HG02885 (cell line): ENCODE data around the gene WNK4.
"Not testable (repeated sequence)": the region's sequence is repeated elsewhere in the genome, so short reads cannot be mapped to it uniquely, and the experiment has no call there.

Source experiments
- ATAC-seq: cut with Tn5 transposase; IDR thresholded peaks from one replicate; pipeline ENCODE4 v1.9.1; 2021; ENCODE audit warnings: mild to moderate bottlenecking; ENCODE audit not compliant: unreplicated experiment, poor library complexity

WNK4 gene

DNA sequence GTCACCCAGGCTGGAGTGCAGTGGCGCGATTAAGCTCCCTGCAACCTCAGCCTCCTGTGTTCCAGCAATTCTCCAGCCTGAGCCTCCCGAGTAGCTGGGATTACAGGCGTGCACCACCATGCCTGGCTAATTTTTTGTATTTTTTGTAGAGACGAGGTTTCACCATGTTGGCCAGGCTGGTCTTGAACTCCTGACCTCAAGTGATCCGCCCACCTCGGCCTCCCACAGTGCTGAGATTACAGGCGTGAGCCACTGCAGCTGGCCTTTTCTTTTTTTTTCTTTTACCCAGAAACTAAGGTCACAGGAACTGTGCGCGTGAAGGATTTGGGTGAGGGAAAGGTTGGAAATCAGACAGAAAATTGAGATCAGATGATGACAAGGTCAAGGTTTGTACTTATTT lies 10.4 kb upstream of the WNK4 start:
- ATAC-seq = not testable (repeated sequence)

DNA sequence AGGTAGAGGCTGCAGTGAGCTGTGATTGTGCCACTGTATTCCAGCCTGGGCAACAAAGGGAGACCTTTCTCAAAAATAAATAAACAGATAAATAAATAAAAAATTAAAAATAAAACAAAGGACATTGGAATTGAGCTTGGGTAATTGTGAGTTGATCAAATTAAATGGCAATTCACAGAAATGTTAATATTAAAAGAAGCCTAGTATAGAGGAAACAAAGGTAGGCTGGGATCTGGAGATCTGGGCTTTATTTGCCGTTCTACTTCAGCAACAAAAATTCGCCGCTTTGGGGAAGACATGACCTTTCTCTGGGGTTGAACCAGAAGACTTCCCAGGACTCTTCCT lies 7.5 kb upstream of the WNK4 start:
- no peak for ATAC-seq

DNA sequence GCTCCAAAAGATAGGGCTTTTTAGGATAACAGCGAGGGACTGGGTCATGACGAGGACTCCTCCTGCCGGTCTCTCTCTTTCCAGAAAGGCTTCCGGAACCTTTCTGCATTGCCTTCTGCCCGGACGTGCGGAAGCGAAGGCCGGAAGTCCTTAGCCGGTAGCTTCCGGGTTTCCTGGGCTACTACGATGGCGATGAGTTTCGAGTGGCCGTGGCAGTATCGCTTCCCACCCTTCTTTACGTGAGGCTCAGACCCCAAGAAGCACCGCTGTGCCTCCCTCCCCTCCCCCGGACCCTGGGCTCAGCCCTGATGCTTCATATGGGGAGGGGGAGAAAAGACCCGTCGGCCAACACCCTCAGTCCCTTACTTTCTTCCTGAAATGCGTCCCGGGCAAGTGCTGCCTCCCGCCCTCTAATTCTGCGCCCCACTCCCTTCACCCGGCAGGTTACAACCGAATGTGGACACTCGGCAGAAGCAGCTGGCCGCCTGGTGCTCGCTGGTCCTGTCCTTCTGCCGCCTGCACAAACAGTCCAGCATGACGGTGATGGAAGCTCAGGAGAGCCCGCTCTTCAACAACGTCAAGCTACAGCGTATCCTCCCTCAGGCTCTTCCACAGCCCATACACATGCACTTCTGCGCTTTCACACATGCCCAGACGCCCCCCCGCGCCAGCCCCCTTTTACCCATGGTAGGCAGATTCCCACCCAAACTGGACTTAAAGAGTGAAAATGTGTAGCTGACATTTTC lies 6.9 kb upstream of the WNK4 start, which contains the start of gene VPS25:
Gene VPS25, plus strand, starts transcription at position 160 of the 746 bp plus-strand sequence. Its CDS starts 27 bp downstream, at position 187.
- ATAC-seq = peak; percentile 71

DNA sequence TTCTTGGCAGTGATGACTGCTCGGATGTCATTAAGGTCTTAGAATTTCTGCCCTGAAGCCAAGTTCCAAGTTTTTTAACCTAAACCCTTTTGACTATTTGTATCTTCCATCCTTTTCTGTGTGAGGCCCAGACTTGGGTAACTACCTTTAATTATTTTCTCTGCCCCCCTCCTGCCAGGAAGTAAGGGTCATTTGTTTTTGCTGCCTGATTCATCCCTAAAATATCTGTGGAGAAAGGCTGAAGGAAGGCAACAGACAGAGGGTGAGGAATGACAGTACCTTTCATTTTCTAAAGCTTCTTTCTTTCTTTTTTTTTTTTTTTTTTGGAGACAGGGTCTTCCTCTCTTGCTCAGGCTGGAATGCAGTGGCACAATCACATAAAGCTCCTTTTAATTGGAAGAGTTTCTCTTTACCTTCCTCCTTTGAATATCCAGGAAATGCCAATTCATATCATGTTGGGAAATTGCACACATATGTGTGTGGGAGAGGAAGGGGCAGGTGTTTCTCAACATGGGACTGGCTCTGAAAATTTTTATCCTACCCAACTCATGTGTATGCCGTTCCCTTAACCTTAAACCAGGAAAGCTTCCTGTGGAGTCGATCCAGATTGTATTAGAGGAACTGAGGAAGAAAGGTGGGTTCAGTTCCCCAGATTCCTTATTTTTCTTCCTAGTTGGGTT lies 6.2 kb upstream of the WNK4 start:
- no peak for ATAC-seq

DNA sequence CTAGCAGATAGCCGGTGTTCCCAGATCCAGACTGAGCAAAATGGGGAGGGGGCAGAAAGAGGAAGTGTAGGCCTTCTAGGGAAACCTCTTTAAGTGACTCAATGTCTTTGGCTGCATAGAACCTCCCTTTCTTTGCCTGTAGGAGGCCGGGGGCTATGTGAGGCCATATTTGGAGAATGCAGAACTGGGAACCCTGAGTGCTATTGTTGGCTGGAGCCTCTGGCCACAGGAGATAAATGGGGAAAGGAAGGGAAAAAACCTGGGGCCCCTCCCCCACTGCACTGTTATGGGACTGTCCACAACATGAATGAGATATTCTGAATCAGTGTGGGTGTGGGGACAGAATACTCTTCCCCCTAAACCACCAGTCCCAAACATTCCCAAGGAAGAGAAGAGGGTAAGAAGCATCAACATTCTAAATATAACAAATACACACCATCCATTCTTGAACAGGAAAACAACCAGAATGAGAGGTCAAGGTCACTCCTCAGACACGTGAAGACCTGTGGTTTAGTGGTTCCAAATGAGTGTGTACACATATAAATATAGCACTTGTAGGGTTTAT lies 4.8 kb upstream of the WNK4 start:
- no peak for ATAC-seq

DNA sequence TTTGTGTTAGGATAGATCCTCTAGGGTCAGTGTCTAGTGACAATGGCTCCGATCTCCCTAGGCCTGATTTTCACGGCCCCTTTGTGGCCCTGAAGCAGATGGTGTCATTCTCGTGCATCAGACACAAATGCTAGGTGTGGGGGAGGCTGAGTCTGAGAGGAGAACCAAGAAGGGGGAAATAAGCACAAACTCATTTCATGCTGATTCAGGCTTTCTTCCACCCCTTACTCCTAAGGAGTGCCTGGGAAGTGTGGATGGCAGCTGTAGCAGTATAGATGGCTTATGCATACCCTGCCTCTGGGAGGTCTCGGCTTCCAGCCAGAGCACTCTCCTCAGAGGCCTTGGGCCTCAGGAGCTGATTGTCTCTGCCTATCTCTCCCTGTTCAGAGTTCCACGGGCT lies 1.8 kb upstream of the WNK4 start:
- ATAC-seq = no peak

DNA sequence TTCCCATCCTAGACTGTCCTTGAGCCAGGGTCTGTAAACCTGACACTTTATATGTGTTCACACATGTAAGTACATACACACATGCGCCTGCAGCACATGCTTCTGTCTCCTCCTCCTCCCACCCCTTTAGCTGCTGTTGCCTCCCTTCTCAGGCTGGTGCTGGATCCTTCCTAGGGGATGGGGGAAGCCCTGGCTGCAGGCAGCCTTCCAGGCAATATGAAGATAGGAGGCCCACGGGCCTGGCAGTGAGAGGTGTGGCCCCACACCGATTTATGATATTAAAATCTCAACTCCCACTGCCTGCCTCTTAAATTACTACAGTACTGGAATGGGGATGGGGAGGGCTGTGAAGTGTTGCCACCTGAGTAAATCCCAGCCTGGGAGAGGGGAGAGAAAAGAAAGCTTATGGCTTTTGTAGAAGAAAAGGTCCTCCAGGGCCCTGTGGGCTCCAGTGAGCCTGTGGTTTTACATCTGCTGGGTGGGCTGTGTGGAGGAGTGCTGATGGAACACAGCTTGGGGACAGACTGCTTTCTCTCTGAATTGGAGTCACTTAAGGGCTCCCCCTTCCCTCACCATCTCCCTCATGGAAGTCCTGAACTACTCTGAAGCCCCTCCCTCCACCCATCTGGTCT lies 990 bp upstream of the WNK4 start:
- no peak for ATAC-seq

DNA sequence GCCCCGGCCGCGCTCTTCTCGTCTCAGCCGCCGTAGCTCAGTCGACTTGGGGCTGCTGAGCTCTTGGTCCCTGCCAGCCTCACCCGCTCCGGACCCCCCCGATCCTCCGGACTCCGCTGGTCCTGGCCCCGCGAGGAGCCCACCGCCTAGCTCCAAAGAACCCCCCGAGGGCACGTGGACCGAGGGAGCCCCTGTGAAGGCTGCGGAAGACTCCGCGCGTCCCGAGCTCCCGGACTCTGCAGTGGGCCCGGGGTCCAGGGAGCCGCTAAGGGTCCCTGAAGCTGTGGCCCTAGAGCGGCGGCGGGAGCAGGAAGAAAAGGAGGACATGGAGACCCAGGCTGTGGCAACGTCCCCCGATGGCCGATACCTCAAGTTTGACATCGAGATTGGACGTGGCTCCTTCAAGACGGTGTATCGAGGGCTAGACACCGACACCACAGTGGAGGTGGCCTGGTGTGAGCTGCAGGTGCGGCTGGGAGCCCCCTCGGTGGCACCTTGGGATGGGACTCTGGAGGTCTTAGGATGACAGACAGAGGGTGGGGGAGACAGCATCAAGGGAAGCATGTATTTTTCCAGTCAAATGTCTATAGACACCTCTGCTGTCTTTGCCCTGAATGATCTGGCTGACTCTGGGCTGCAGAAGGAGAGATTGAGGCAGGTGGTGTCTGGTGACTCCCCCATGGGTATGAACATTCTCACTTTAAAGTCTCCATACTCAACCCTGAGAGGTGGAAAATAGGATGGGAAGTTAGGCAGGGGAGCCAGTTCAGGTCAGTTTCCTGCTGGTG lies 635 bp downstream of the WNK4 start:
- no peak for ATAC-seq

DNA sequence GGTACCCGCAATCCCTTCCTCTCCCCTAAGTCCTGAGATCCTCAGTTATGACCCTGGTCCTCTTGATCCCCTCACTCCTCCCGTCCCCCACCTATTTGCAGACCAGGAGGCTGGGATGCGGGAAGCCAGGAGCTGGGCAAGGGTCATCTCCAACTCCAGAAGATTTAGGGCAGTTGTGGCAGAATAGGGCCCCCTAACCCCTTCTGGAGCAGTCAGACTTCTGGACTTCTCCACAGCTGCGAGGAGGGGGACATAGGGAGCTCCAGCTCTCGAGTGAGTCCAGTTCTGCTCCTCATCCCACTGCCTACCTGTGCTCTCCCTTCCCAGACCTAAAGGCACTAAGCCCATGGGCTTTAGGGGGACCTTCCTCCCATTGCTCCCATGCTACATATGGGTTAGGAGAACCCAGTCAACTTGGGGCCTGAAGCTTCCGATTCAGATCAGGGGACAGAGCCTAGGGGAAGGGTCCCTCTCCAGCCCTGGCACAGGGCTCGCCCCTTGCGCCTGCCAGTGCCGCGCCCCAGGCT lies 1.3 kb downstream of the WNK4 start:
- ATAC-seq = no peak

DNA sequence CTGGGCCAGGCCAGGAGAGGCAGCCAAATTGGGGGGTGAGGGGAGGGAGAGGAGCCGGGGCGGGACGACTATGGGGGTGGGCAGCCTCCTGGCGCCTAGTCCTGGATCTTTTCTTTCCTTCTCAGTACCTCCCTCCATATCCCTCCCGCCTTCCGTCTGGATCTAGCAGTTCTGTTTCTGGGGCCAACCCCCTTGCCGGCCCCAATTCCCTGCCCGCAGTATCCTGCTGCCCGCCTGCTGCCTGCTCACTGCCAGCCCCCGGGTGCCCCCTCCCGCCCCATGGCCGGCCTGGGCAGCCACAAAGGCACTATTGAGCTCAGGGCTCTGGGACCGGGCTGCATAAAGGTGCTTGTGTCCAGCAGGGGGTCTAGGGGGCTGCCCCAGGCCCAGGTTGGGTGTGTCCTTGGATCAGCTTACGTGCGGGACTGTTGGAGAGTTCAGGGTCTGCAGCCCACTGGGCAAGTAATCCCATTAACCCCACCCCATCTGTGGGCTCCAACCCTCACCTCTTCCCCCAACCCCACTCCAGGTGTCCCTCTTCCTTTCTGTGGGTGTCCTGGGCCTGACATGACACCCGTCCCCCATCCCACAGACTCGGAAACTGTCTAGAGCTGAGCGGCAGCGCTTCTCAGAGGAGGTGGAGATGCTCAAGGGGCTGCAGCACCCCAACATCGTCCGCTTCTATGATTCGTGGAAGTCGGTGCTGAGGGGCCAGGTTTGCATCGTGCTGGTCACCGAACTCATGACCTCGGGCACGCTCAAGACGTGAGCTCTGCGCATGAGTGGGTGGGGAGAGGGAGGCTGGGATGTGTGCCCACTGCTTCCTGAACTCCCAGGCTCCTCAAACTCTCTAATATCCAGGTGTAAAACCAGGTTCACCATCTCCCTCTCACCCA lies 2.0 kb downstream of the WNK4 start:
- no peak for ATAC-seq

DNA sequence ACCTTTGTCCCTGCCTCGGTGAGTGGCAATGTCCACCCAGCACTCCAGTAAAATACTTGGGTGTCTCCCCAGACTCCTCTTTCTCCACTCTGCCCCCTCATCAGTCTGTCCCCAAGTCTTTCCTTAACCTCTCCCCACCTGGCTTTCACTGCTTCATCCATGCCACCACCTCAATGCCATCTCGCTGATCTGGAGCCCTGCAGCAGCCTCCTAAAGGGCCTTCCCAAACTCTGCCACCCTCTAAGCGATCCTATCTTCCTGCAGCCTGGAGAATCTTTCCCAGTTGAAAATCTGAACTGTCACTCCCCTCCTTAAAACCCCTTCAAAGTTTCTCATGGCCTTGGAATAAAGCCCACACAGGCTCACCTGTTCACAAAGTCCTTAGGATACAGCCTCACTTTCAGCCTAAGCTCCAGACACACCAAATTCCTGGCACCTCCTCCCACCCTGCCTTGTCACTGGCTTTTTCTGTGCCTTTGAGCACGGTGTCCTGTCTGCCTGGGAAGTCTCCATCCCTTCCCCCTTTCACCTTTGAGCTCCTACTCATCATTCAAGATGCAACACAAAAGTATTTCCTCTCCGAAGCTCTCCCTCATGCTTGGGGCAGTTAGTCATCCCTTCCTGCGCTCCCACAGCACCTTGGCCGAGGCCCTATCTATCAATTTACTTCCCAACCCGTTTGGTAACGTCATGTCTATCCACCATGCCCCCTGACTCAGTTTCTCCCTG lies 2.8 kb downstream of the WNK4 start:
- ATAC-seq = no peak

DNA sequence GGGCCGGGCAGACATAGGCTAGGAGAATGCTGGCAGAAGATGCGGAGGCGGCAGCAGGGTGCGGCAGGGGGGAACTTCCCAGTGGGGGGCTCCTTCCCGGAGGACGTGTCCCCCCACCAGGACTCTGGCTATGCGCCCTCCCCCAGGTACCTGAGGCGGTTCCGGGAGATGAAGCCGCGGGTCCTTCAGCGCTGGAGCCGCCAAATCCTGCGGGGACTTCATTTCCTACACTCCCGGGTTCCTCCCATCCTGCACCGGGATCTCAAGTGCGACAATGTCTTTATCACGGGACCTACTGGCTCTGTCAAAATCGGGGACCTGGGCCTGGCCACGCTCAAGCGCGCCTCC lies 3.4 kb downstream of the WNK4 start:
- no peak for ATAC-seq

DNA sequence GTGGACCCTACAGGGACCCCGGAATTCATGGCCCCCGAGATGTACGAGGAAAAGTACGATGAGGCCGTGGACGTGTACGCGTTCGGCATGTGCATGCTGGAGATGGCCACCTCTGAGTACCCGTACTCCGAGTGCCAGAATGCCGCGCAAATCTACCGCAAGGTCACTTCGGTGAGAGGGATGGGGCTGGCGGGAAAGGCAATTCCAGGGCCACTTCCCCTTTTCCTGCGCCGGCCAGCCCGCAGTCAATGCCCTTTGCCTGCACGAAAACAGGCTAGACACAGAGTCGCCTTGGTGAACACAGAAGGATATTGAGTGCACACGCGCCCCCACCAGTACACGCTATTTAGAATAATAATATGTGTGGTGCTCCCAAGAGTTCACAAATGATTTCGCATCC lies 4.0 kb downstream of the WNK4 start:
- ATAC-seq = no peak

DNA sequence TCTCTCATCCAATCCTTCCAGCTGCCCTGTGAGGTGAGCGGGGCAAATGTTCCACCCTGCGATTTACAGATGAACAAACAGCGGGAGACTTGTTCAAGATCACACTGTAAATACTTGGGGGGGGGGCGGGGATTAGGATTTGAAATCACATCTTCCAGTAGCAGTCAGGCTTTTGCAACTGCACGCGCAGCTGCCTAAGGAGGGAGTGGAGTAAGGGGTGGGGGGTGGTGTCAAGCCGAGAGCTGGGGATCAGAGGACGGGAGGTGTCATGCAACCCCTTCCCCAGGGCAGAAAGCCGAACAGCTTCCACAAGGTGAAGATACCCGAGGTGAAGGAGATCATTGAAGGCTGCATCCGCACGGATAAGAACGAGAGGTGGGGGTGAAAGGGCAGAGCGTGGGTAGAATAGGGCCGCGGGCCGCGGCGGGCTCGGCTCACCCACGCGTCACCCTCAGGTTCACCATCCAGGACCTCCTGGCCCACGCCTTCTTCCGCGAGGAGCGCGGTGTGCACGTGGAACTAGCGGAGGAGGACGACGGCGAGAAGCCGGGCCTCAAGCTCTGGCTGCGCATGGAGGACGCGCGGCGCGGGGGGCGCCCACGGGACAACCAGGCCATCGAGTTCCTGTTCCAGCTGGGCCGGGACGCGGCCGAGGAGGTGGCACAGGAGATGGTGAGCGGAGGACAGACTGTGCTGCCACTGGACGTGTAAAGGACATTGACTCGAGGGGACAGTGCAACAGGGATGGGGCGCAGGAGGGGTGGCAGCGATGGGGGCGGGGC lies 4.6 kb downstream of the WNK4 start:
- ATAC-seq = no peak

DNA sequence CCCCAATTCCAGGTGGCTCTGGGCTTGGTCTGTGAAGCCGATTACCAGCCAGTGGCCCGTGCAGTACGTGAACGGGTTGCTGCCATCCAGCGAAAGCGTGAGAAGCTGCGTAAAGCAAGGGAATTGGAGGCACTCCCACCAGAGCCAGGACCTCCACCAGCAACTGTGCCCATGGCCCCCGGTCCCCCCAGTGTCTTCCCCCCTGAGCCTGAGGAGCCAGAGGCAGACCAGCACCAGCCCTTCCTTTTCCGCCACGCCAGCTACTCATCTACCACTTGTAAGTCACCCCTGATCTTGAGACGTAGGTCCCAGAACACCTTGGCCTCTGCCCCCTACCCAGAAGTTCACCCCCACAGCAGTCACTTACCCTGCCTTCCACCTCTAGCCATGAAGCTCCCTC lies 6.9 kb downstream of the WNK4 start:
- ATAC-seq = no peak

DNA sequence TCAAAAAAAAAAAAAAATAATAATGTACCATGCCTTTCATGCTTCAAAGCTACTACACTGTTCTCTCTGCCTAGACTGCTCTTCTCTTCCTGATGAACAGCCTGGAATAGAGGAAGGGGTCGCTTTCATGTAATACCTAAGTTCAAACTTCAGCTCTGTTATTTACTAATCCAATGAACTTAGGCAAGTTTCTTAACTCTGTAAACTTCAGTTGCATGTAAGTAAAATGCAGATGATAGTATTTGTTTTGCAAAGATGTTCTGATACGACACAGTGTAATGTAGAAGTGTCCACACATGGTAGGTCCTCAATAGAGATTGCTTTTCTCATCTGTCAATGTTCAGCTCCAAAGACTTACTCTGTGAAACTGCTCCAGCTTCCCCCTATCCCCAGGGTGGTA lies 11.5 kb downstream of the WNK4 start:
- ATAC-seq = no peak

DNA sequence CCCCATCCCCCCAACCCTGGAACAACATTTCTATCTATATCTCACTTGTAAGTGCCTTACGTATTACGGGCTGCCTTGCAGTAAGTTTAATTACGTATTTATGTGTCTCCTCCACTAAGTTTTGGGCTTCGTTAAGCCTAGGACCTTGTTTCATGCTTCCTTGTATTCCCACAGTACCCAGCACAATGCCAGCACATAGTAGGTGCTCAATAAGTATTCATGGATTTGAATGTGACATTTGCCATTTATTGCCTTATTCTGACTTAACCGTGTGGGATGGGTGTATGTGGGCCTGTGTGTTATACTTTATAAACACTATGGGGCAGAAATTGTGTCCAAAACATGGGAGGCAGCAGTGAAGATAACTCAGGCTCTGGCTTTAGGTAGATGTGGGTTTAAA lies 12.1 kb downstream of the WNK4 start:
- ATAC-seq = no peak

DNA sequence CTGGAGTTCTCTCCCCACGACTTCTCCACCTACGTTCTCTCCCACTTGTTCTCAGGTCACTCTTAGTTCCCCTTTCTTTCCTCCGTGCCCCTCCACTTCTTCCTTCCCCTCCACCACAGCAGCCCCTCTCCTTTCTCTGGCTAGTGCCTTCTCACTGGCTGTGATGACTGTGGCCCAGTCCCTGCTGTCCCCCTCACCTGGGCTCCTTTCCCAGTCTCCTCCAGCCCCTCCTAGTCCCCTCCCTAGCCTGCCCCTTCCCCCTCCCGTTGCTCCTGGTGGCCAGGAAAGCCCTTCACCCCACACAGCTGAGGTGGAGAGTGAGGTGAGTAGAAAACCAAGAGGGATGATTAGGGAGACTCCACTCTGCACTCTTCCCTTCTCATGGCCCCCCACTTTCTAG lies 14.7 kb downstream of the WNK4 start:
- ATAC-seq = no peak
